ENCODE data around the gene MRPL10.

Gene MRPL10

GRCh38 chr17:47812146-47812920, 19.0 kb downstream of the MRPL10 start:
- DNase-seq, result no peak

DNA sequence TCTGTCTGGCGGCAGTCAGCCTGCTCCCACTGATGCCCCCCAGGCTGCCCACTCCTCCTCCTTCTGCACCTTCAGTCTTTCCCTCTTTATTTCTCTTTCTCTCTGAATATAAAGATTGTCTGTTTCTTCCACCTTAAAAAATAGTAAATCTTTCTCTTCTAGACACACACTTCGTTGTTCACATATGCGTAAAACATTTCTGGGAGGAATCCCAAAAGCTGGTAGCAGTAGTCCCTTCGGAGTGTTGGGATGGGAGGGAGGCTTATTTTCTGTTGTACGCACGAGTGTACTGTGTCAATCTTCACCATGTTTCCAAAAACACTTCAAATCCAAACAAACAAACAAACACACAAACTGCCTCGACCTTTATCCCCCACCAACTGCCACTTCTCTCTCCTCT, 19.6 kb downstream of the MRPL10 start:
- DNase-seq, result no peak

DNA sequence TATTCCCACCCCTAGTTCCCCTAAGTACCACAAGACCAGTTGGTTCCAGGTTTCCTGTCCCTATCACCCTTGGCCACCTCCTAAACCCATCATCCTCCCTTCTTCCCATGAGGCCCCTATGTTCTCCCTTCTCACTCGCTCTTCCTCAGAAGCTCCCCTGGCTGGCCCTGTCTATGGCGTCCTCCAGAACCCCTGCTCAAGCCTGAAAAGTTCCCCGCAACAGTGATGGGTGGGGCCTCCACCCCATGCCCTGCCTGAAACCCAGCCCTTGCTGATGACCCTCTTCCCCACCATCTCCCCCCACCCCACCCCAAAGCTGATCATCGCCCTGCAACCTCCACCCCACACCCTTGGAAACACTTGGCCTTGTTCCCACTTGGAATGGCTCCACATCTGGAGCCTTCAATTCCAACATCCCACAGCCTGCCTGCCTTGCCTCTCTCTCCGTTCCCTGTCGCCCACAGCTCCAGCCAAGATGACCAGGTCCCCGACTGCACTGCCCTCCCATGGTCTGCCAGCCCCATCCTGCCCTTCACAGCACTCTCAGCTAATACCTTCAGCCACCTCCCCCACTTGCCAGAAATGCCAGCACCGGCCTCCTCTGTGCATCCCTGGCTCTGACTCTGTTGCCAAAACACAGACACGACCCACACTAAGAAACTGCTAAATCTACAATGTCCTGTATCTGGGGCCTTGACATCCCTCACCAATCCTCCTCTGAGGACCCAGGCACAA, 20.3 kb downstream of the MRPL10 start:
- DNase-seq, result no peak

- DNase-seq, result no peak
Observed at GRCh38 chr17:47810200-47810821, 21.0 kb downstream of the MRPL10 start.

GRCh38 chr17:47808830-47809480, 22.4 kb downstream of the MRPL10 start:
- no peak for DNase-seq

DNA sequence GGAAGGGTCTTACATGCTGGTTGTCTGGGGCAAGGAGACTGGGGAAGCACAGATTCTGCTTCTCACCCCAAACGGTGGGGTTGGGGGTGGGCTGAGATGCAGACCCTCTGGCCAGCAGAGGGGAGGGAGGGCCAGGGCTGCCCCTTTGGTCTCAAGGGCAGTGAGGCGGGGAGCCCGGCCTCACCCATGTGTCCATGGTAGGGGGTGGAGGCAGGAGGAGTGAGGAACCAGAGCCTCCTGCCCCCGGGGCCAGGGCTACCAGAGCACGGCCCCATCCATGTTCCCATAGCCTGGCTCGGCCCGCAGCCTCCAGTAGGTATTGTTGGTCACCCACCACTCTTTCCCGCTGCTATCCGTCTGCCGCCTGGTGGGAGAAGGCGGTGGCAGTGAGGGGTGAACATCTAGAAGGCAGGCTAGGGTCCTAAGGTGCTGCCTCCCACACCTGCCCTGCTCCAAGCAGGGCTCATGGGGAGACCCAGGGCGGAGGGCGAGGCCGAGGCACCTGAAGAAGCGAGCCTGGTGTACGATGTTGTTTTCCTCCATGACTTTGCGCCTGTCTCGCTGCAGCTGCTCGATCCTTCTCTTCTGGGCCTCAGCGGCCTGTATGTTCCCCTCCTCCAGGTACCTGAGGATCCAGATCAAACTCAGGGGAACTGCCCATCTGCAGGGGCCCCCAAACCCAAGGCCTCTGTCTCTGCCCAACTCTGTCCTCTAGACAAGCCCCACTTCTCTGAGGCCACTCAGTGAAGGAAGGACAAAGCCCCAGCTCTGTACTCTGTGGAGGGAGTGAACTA, 23.1 kb downstream of the MRPL10 start:
- DNase-seq, result no peak

DNA sequence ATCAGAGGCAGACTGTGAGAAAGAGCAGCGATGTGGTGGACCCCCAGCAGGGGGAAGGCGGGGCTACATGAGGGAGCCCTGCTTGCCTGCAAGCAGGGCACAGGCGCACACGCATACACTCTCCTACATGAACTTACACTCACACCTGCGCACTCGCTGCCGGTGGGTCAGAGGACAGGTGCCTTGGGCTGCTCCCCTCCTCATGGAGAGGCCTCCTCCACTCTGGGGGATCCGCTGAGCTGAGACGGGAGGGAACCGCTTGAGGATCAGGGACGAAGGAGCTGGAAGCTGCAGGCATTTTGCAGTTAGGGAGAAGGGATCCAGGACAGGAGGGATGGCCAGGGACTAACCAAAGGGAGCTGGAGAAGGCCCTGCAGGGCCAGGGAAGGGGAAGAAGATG, 23.9 kb downstream of the MRPL10 start:
- no peak for DNase-seq

GRCh38 chr17:47806913-47807255, 24.5 kb downstream of the MRPL10 start:
- no peak for DNase-seq

- no peak for DNase-seq
Observed at GRCh38 chr17:47806026-47806912, 25.1 kb downstream of the MRPL10 start.

GRCh38 chr17:47804461-47804860, 26.9 kb downstream of the MRPL10 start:
- DNase-seq, result no peak

DNA sequence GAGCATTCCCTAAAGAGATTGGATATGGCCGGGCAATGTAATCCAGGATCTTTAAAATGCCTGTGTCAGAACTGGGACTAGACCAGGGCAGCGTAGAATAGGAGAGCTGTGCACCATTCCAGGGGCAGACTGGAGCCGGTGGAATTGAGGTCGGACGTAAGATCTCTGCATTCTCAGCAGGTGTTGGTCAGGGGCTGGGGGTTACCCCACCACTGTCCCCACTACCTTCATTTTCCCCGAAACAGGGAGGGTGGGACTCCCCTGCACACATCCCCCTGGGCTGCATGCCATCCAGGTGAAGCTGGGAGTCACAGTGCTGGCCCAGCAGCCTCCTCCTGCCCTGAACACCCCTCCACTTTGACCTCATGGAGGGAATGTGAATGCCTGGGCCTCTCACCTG, 27.6 kb downstream of the MRPL10 start:
- DNase-seq, result no peak

DNA sequence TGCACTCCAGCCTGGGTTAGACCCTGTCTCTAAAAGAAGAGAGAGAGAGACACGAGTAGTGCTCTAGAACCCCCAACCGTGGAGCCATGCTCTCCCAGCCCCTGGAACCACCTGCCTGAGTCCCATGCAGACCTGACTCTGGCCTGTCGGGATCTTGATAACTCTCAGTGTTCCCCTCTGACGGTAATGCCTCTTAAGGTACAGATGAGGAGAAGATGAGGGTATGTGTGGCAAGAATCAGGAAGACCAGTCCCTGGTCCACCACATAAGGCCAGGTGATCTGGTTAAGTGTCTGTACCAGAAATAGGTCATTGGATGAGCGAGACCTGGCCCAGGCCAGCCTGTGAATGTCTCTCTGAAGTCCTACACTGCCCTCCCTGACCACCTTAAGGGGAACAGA, 28.1 kb downstream of the MRPL10 start:
- no peak for DNase-seq

DNA sequence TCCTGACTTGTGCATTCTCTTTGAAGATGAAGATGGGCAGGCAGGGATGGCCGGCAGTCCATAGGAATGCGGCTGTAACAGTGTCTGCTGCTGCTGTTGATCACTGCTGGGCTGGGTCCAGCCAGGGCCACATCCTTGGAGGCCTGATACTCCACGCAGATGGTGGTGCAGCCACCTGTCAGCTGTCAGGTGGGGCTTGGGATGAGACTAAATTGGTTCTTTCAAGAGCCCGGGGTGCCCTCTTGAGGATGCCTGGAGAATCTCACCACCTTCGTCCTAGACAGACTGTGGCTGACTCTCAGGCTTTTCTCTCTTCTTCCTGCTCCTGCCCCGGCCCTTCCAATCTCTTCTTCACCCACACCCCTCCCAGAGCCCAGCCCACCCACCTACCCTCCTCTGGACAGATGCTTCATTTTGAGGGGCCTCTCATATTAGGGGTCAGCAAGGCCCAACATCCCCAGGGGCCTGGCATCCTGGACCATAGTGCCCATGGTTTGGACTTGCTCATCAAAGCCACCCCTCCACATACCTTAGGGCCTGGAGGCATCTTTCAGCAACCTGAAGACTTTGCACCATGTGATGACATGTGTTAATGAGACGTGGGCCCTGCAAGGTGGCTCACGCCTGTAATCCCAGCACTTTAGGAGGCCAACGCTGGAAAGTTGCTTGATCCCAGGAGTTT, 28.9 kb downstream of the MRPL10 start:
- peak; percentile 69 for DNase-seq

DNA sequence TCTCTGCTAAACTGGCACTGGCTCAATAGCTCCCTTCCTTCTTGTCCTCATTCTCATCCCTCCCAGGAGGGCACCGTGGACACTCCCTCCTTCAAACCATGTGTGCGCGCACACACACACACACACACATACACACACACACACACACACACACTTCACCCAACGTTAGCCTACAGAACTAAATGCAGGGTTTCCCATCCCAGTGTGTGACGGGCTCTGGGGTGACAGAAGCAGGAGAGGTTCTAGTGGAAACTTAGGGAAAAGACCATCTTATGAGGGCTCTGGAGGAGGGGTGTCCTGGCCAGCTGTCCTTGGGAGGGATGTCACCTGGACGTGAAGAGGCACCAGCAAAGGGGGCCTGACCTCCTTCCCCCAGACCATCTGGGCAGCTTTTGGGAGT, 29.4 kb downstream of the MRPL10 start:
- DNase-seq, result no peak

GRCh38 chr17:47801176-47801765, 30.1 kb downstream of the MRPL10 start:
- no peak for DNase-seq

DNA sequence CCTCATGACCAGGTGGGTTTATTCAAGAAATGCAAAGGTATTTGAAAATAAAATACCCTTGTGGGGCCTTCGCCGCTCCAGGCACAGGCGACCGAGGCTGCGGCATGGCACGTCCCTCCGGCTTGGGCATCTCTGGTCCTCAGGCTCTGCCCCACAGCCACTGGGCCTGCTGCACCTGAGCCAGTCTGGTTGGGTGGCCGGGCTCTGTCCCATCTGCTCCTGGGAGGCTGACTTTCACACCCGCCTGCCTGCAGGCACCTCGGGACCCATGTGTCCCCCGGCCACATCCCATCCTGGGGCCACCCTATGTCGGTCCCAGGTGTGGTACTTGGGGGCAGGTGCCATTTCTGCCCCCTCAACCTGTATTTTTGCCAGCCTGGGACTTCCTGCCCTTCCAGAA, 30.7 kb downstream of the MRPL10 start:
- no peak for DNase-seq

DNA sequence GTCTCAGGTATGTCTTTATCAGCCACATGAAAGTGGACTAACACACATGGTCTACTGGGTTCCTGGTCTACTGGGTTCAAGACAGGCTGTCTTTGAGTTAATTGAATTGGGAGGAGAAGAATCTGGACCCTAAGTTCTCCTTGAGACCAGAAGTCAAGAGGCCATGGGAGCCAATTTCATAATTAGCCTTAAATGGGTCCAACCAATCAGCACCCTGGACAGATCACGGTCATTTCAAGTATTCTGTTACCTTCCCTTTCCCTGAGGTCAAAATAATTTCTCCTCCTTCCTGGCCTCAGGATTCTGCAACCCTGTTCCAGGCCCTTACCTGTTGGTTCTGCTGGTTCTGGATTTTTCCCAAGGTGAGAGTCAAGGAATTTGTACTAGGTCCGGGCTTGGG, 33.5 kb downstream of the MRPL10 start:
- DNase-seq, result no peak

GRCh38 chr17:47792979-47793378, 38.4 kb downstream of the MRPL10 start:
- no peak for DNase-seq

DNA sequence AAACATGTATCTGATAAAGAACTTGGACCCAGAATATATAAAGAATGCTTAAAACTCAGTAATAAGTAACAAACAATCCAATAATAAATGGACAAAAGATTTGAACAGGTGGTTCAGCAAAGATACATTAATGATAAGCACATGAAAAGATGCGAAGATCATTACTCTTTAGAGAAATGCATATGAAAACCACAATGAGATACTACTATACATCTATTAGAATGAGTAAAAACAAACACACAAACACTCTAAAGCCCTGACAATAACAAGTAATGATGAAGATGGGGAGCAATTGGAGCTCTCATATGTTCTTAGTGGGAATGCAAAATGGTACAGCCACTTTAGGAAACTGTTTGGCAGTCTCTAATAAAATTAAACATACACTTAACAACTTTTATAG, 38.9 kb downstream of the MRPL10 start:
- no peak for DNase-seq

DNA sequence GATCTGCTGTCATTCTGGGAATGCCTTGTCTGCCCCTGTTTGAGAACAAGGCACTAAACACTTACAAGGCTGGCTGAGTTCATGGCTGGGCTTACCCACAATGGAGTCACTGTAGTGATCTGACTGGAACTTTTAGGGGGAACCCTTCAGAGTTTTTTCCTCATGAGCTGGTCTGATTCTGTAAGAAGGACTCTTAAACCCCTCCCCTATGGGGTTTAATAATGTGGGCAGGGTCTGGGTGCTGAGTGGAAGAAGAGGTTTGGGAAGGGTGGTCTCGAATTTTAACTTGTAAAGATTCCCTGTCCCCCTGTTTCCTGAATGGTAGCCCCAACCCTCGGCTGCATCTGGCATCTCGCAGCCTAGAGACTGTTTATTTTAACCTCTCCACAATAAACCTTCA, 40.3 kb downstream of the MRPL10 start:
- DNase-seq, result no peak
